Keratinocyte (primary cell): ENCODE results near the gene CNNM4.

ENCODE experiments used
- EZH2 ChIP-seq: IDR thresholded peaks from one replicate; pipeline ENCODE4 v1.6.1; 2012; ENCODE audit warnings: inconsistent platforms, mild to moderate bottlenecking, low read length, moderate library complexity
- TF ChIP-seq, protein P1 (sequence below), 3 experiments: IDR thresholded peaks in 1 of 3; conservative IDR thresholded peaks in 1 of 3; optimal IDR thresholded peaks in 1 of 3; 2 replicates in 2 of 3; 3 replicates in 1 of 3; pipeline versions ENCODE3 to v1.5.1; 2011; ENCODE audit warnings: low read length in 3 of 3, mild to moderate bottlenecking in 3 of 3, moderate library complexity in 2 of 3, control low read depth in 1 of 3, inconsistent platforms in 1 of 3; ENCODE audit not compliant: insufficient read depth in 2 of 3; ENCODE audit errors: extremely low read depth in 1 of 3

DNA sequence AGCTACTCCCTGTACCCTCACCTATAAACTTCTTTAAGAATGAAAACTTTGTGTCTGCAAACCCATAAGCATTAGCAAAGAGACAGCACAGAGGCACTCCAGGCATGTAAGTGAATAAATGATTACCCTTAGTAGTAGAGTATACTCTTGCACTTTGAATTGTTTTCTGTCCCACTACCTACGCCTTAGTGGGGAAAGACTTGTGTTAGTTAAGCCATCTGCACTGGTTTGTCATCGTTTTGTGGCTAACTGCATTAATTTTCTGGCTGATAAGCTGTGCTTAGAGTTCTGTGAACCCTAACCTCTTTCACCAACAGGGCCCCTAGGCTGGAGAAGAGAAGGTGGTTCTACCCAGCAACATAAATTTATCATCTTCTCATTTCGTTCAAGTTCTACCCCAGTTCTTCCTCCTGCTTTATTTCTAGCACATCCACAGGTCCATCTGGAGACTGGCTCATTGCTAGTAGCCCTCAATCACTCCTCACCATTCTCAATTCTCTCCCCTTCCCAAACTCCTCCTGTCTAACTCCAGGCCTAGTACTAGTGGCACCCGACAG lies 21.5 kb upstream of the CNNM4 start:
- TF ChIP-seq, protein P1, sequence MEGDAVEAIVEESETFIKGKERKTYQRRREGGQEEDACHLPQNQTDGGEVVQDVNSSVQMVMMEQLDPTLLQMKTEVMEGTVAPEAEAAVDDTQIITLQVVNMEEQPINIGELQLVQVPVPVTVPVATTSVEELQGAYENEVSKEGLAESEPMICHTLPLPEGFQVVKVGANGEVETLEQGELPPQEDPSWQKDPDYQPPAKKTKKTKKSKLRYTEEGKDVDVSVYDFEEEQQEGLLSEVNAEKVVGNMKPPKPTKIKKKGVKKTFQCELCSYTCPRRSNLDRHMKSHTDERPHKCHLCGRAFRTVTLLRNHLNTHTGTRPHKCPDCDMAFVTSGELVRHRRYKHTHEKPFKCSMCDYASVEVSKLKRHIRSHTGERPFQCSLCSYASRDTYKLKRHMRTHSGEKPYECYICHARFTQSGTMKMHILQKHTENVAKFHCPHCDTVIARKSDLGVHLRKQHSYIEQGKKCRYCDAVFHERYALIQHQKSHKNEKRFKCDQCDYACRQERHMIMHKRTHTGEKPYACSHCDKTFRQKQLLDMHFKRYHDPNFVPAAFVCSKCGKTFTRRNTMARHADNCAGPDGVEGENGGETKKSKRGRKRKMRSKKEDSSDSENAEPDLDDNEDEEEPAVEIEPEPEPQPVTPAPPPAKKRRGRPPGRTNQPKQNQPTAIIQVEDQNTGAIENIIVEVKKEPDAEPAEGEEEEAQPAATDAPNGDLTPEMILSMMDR (optimal IDR thresholded peaks at IDR 0.05 in 1 of 3, IDR thresholded peaks at IDR 0.05 in 1 of 3, conservative IDR thresholded peaks at IDR 0.05 in 1 of 3; ENCODE audit: extremely low read depth in 1 of 3, insufficient read depth in 2 of 3, low read length in 3 of 3) = no peak
- no peak for TF ChIP-seq EZH2
